GM23338 (cell line): ENCODE data around the gene ACOT8. TPM values are rescaled to one million over a fixed set of nuclear protein-coding genes. Genes with fewer than 3 reads are reported as not detected.

Source experiments
- ATAC-seq: fragments of 200-7000 bp; cut with Tn5 transposase; 3 replicates; pipeline ENCODE4 v1.9.1; 2020
- DNase-seq: peaks from one replicate; pipeline ENCODE4 v3.0.0-alpha.2; 2015; ENCODE audit warnings: low spot score
- H2AFZ ChIP-seq: fragments of 200-600 bp; sonication (generic); 2 replicates; pipeline ENCODE4 v1.8.0; 2016; ENCODE audit warnings: antibody characterized with exemption, mild to moderate bottlenecking, moderate library complexity
- H3F3A ChIP-seq: fragments of 200-600 bp; sonication (generic); replicated peaks from 2 replicates; pipeline ENCODE4 v1.8.0; 2017; ENCODE audit warnings: antibody characterized with exemption, mixed run types, low read depth
- H3K27ac ChIP-seq: fragments of 200-600 bp; sonication (generic); 2 replicates; pipeline ENCODE4 v1.6.1; 2016; ENCODE audit warnings: low read depth
- H3K27me3 ChIP-seq: fragments of 200-600 bp; sonication (generic); 2 replicates; pipeline ENCODE4 v1.8.0; 2016; ENCODE audit warnings: mild to moderate bottlenecking, mixed run types, moderate library complexity; ENCODE audit not compliant: insufficient read depth
- H3K36me3 ChIP-seq: fragments of 200-600 bp; sonication (generic); 2 replicates; pipeline ENCODE4 v1.8.0; 2016; ENCODE audit warnings: mild to moderate bottlenecking; ENCODE audit not compliant: insufficient read depth
- H3K4me1 ChIP-seq: fragments of 200-600 bp; sonication (generic); 2 replicates; pipeline ENCODE4 v1.8.0; 2016; ENCODE audit warnings: mild to moderate bottlenecking, moderate library complexity; ENCODE audit not compliant: insufficient read depth
- H3K4me2 ChIP-seq: fragments of 200-600 bp; sonication (generic); 2 replicates; pipeline ENCODE4 v1.7.1; 2017; ENCODE audit warnings: mixed run types
- H3K4me3 ChIP-seq: fragments of 200-600 bp; sonication (generic); 2 replicates; pipeline ENCODE4 v1.6.1; 2016; ENCODE audit warnings: mixed run types
- H3K79me2 ChIP-seq: fragments of 200-600 bp; sonication (generic); replicated peaks from 2 replicates; pipeline ENCODE4 v1.8.0; 2017; ENCODE audit warnings: mild to moderate bottlenecking; ENCODE audit not compliant: insufficient read depth
- H3K9me2 ChIP-seq: fragments of 200-600 bp; sonication (generic); 2 replicates; pipeline ENCODE4 v1.8.0; 2017; ENCODE audit not compliant: insufficient read depth
- H4K20me1 ChIP-seq: fragments of 200-600 bp; sonication (generic); replicated peaks from 2 replicates; pipeline ENCODE4 v1.8.0; 2017; ENCODE audit warnings: mild to moderate bottlenecking; ENCODE audit not compliant: insufficient read depth
- H3K27ac Mint-ChIP-seq: 2 replicates; pipeline ENCODE4 v1.8.0; 2020; ENCODE audit warnings: inconsistent platforms, mild to moderate bottlenecking, moderate library complexity, mixed read lengths
- H3K27me3 Mint-ChIP-seq: 3 replicates; pipeline ENCODE4 v1.8.0; 2022; ENCODE audit warnings: low read depth, mild to moderate bottlenecking, moderate library complexity, mixed read lengths, inconsistent platforms; ENCODE audit not compliant: insufficient read depth, poor library complexity
- H3K36me3 Mint-ChIP-seq: 3 replicates; pipeline ENCODE4 v1.8.0; 2021; ENCODE audit warnings: low read depth, mild to moderate bottlenecking, inconsistent platforms, moderate library complexity, mixed read lengths
- H3K4me1 Mint-ChIP-seq: 3 replicates; pipeline ENCODE4 v1.8.0; 2020; ENCODE audit warnings: mild to moderate bottlenecking, inconsistent platforms, mixed read lengths
- H3K4me3 Mint-ChIP-seq: 3 replicates; pipeline ENCODE4 v1.8.0; 2021; ENCODE audit warnings: moderate library complexity, mild to moderate bottlenecking, inconsistent platforms, mixed read lengths
- H3K9me3 Mint-ChIP-seq: 3 replicates; pipeline ENCODE4 v1.8.0; 2020; ENCODE audit warnings: moderate library complexity, mild to moderate bottlenecking, inconsistent platforms, mixed read lengths
- EZH2 ChIP-seq: fragments of 200-600 bp; sonication (generic); IDR thresholded peaks from one replicate; pipeline ENCODE4 v1.8.0; 2017; ENCODE audit warnings: antibody characterized with exemption, mild to moderate bottlenecking, low read depth; ENCODE audit not compliant: unreplicated experiment
- NANOG ChIP-seq: IDR thresholded peaks from 2 replicates; pipeline ENCODE4 v1.6.1; 2016; ENCODE audit warnings: antibody characterized with exemption, borderline replicate concordance
- POLR2AphosphoS5 ChIP-seq: IDR thresholded peaks from 2 replicates; pipeline ENCODE4 v1.6.1; 2016; ENCODE audit warnings: antibody characterized with exemption, low read depth
- ZNF114 ChIP-seq: fragments of 250-450 bp; sonication (Bioruptor Pico); IDR thresholded peaks from 2 replicates; pipeline ENCODE4 v1.5.0; 2020; ENCODE audit warnings: mild to moderate bottlenecking, moderate library complexity
- polyA plus RNA-seq: library from polyadenylated mRNA; unstranded; fragments of >200 nt; fragmentation: Nextera tagmentation; extraction: Ambion mirVana; gene quantifications from 2 replicates; pipeline ENCODE4 v1.2.1, GENCODE V29; 2016
- total RNA-seq: library from RNA; depleted of rRNA; stranded (reverse); fragments of >200 nt; shearing (Covaris generic); gene quantifications from 2 replicates; pipeline ENCODE4 v1.2.3, GENCODE V29; 2014
- TF ChIP-seq, protein P1 (sequence below), 2 experiments: fragments of 200-600 bp in 1 of 2; sonication (generic) in 1 of 2; conservative IDR thresholded peaks; 2 replicates each; pipeline versions ENCODE4 v1.5.1 to v1.6.1; 2016 to 2017; ENCODE audit warnings: antibody characterized with exemption in 2 of 2, low read depth in 2 of 2, mild to moderate bottlenecking in 2 of 2, moderate library complexity in 1 of 2
- TF ChIP-seq, protein P2 (sequence below): fragments of 250-450 bp; sonication (Bioruptor Pico); IDR thresholded peaks from 2 replicates; pipeline ENCODE4 v1.5.0; 2020; ENCODE audit warnings: mild to moderate bottlenecking, moderate library complexity

Gene ACOT8
- total and polyA plus RNA-seq, 2 experiments from 2014 or later: 42.0 to 75.2 TPM

DNA sequence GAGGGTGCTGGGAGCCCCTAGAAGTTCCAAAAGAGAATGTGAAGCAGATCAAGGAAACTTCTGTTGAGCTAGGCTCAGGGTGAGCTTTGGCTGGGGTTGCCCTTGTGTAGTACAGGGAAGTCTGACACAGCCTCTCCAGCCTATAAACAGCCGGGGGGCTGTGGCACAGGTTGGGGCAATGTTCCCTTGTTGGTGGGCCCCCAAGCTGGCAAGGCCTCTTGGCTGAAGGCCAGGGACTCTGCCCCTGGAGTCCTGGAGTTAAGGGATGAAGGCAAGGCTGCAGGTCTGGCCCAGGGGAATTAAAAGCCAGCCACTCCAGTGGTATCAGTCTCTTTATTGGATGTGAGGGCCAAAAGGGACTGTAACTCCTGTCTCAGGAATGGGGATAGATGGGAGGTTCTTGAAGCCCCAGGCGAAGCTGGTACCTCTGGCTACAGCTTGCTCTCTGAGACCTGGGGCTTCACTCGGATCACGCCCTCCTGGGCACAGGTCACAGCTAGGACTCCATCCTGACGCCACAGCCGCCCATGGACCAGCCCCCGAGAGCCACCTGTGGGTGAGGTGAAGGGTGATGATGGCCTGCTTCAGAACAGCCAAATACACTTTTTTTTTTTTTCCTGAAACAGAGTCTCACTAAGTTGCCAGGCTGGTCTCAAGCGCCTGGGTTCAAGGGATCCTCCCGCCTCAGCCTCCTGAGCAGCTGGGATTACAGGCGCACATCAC is 15.6 kb downstream of the ACOT8 start:
- no peak for TF ChIP-seq POLR2AphosphoS5
- Mint-ChIP-seq H3K27ac (no peak overlapping the region), H3K9me3 (no peaks in the 10 kb centered on the region), H3K36me3 (peaks cover 33% of the 10 kb centered on the region), H3K4me3 (no peak overlapping the region), H3K27me3 (peaks cover 7% of the 10 kb centered on the region), H3K4me1 (no peaks in the 10 kb centered on the region)
- ATAC-seq: no peak
- no peak for DNase-seq
- Histone ChIP-seq H3F3A (peaks cover 12% of the 10 kb centered on the region), H3K4me2 (no peak overlapping the region), H4K20me1 (peaks cover 7% of the 10 kb centered on the region), H2AFZ (no peak overlapping the region), H3K4me3 (no peak overlapping the region), H3K27me3 (no peaks in the 10 kb centered on the region), H3K9me2 (no peaks in the 10 kb centered on the region), H3K36me3 (peaks cover 15% of the 10 kb centered on the region; the same call in 1 of the 2 replicates), H3K27ac (no peak overlapping the region), H3K79me2 (no peaks in the 10 kb centered on the region), H3K4me1 (no peaks in the 10 kb centered on the region; the same call in 1 of the 2 replicates)

DNA sequence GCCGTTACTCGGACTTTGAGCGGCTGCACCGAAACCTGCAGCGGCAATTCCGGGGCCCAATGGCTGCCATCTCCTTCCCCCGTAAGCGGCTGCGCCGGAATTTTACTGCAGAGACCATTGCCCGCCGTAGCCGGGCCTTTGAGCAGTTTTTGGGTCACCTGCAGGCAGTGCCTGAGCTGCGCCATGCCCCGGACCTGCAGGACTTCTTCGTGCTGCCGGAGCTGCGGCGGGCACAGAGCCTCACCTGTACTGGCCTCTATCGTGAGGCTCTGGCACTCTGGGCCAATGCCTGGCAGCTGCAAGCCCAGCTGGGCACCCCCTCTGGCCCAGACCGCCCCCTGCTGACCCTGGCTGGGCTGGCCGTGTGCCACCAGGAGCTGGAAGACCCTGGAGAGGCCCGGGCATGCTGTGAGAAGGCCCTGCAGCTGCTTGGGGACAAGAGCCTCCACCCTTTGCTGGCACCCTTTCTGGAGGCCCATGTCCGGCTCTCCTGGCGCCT is 16.4 kb downstream of the ACOT8 start:
- Histone ChIP-seq H2AFZ (no peak overlapping the region), H3K79me2 (no peaks in the 10 kb centered on the region), H3K4me2 (no peak overlapping the region), H3K27me3 (no peaks in the 10 kb centered on the region), H3K9me2 (no peaks in the 10 kb centered on the region), H3K27ac (no peak overlapping the region), H3F3A (peaks cover 12% of the 10 kb centered on the region; the same call in 1 of the 2 replicates), H3K4me1 (no peaks in the 10 kb centered on the region; the same call in 1 of the 2 replicates), H3K4me3 (no peak overlapping the region), H3K36me3 (peaks cover 10% of the 10 kb centered on the region; the same call in 1 of the 2 replicates), H4K20me1 (peaks cover 7% of the 10 kb centered on the region)
- no peak overlapping the region for H3K27ac Mint-ChIP-seq
- H3K9me3 Mint-ChIP-seq: no peaks in the 10 kb centered on the region
- peaks cover 7% of the 10 kb centered on the region for H3K27me3 Mint-ChIP-seq
- peaks cover 33% of the 10 kb centered on the region for H3K36me3 Mint-ChIP-seq
- DNase-seq (no peak), ATAC-seq (peak; percentile 49)
- no peak overlapping the region for H3K4me3 Mint-ChIP-seq
- no peaks in the 10 kb centered on the region; the same call in 2 of the 3 replicates for H3K4me1 Mint-ChIP-seq
- no peak for TF ChIP-seq NANOG
- TF ChIP-seq, protein P1, sequence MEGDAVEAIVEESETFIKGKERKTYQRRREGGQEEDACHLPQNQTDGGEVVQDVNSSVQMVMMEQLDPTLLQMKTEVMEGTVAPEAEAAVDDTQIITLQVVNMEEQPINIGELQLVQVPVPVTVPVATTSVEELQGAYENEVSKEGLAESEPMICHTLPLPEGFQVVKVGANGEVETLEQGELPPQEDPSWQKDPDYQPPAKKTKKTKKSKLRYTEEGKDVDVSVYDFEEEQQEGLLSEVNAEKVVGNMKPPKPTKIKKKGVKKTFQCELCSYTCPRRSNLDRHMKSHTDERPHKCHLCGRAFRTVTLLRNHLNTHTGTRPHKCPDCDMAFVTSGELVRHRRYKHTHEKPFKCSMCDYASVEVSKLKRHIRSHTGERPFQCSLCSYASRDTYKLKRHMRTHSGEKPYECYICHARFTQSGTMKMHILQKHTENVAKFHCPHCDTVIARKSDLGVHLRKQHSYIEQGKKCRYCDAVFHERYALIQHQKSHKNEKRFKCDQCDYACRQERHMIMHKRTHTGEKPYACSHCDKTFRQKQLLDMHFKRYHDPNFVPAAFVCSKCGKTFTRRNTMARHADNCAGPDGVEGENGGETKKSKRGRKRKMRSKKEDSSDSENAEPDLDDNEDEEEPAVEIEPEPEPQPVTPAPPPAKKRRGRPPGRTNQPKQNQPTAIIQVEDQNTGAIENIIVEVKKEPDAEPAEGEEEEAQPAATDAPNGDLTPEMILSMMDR (conservative IDR thresholded peaks at IDR 0.05; ENCODE audit: low read depth in 2 of 2): peak in 1 of 2 experiments; percentile 45; a peak in 2 of 4 replicates
- TF ChIP-seq, protein P2, sequence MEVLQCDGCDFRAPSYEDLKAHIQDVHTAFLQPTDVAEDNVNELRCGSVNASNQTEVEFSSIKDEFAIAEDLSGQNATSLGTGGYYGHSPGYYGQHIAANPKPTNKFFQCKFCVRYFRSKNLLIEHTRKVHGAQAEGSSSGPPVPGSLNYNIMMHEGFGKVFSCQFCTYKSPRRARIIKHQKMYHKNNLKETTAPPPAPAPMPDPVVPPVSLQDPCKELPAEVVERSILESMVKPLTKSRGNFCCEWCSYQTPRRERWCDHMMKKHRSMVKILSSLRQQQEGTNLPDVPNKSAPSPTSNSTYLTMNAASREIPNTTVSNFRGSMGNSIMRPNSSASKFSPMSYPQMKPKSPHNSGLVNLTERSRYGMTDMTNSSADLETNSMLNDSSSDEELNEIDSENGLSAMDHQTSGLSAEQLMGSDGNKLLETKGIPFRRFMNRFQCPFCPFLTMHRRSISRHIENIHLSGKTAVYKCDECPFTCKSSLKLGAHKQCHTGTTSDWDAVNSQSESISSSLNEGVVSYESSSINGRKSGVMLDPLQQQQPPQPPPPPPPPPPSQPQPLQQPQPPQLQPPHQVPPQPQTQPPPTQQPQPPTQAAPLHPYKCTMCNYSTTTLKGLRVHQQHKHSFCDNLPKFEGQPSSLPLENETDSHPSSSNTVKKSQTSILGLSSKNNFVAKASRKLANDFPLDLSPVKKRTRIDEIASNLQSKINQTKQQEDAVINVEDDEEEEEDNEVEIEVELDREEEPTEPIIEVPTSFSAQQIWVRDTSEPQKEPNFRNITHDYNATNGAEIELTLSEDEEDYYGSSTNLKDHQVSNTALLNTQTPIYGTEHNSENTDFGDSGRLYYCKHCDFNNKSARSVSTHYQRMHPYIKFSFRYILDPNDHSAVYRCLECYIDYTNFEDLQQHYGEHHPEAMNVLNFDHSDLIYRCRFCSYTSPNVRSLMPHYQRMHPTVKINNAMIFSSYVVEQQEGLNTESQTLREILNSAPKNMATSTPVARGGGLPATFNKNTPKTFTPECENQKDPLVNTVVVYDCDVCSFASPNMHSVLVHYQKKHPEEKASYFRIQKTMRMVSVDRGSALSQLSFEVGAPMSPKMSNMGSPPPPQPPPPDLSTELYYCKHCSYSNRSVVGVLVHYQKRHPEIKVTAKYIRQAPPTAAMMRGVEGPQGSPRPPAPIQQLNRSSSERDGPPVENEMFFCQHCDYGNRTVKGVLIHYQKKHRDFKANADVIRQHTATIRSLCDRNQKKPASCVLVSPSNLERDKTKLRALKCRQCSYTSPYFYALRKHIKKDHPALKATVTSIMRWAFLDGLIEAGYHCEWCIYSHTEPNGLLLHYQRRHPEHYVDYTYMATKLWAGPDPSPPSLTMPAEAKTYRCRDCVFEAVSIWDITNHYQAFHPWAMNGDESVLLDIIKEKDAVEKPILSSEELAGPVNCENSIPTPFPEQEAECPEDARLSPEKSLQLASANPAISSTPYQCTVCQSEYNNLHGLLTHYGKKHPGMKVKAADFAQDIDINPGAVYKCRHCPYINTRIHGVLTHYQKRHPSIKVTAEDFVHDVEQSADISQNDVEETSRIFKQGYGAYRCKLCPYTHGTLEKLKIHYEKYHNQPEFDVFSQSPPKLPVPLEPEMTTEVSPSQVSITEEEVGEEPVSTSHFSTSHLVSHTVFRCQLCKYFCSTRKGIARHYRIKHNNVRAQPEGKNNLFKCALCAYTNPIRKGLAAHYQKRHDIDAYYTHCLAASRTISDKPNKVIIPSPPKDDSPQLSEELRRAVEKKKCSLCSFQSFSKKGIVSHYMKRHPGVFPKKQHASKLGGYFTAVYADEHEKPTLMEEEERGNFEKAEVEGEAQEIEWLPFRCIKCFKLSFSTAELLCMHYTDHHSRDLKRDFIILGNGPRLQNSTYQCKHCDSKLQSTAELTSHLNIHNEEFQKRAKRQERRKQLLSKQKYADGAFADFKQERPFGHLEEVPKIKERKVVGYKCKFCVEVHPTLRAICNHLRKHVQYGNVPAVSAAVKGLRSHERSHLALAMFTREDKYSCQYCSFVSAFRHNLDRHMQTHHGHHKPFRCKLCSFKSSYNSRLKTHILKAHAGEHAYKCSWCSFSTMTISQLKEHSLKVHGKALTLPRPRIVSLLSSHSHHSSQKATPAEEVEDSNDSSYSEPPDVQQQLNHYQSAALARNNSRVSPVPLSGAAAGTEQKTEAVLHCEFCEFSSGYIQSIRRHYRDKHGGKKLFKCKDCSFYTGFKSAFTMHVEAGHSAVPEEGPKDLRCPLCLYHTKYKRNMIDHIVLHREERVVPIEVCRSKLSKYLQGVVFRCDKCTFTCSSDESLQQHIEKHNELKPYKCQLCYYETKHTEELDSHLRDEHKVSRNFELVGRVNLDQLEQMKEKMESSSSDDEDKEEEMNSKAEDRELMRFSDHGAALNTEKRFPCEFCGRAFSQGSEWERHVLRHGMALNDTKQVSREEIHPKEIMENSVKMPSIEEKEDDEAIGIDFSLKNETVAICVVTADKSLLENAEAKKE (CRISPR knock-in tag): no peak
- no peak for TF ChIP-seq ZNF114 (CRISPR knock-in tag)
- no peak for TF ChIP-seq EZH2
